Measurements from ENCODE around the gene TAS2R41.

Gene TAS2R41

GRCh38 chr7:143499246-143499645, 21.6 kb downstream of the TAS2R41 start:
- H3K36me3 ChIP-seq (ENCODE audit: control insufficient read depth, insufficient read depth, low read length) = no peaks in the 10 kb centered on the region
- peaks cover 7% of the 10 kb centered on the region for H3K4me1 ChIP-seq (ENCODE audit: control insufficient read depth, insufficient read depth, low read length)
- no peak overlapping the region for H3K4me3 ChIP-seq (ENCODE audit: low read length)

DNA sequence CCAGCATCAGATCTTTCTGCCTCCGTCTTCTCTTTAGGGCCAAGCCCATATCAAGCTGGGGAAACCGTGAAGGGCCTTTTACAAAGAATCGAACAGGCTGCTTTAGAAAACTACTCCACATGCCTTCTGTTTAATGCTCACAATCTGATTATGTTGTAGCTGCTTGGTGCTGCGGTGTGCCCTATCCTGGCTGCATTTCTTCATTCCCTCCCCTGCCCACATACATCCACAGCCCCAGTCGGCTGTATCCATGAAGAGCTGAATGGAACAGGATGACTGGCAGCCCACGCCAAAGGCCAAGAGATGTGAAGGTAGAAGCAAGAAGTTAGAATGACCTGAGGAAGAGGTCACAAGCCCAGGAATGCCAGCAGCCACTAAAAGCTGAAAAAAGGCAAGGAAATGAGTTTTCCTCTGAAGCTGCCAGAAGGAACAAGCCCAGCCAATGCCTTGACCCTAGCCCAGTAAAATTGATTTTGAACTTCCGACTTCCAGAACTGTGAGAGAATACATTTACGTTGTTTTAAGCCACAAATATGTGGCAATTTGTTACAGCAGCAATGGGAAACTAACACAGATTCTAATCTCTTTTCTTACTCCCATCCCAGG, 22.2 kb downstream of the TAS2R41 start:
- no peaks in the 10 kb centered on the region for H3K36me3 ChIP-seq (ENCODE audit: control insufficient read depth, insufficient read depth, low read length)
- no peak overlapping the region for H3K4me3 ChIP-seq (ENCODE audit: low read length)
- H3K9me3 ChIP-seq (ENCODE audit: control insufficient read depth, low read length) = no peaks in the 10 kb centered on the region
- no peaks in the 10 kb centered on the region for H3K27me3 ChIP-seq (ENCODE audit: control insufficient read depth, insufficient read depth, low read length)
- H3K9ac ChIP-seq (ENCODE audit: low read length) = no peak overlapping the region
- peaks cover 7% of the 10 kb centered on the region for H3K4me1 ChIP-seq (ENCODE audit: control insufficient read depth, insufficient read depth, low read length)

More at GRCh38 chr7:143499246-143499645, 21.6 kb downstream of the TAS2R41 start:
- Histone ChIP-seq H3K27me3 (ENCODE audit: control insufficient read depth, insufficient read depth, low read length) (no peaks in the 10 kb centered on the region), H3K9me3 (ENCODE audit: control insufficient read depth, low read length) (no peaks in the 10 kb centered on the region), H3K9ac (ENCODE audit: low read length) (no peak overlapping the region)

DNA sequence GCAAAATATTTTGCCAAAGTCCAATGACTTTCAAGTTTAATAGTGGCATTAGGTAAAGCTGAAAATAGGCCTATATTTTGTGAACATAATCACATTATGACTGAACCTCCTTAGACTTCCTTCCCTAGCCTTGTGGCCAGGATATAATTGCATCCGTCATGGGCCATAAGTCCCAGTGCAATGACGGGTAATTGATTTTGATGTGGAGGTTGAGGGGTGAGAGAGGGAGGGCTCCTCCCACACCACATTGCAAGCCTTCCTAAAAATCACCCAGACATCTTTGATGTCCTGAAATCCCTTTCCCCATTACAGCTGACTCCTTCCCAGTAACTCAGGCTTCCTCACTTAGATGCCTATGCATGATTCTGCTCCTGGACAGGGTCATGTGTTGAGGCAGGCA, 25.6 kb downstream of the TAS2R41 start:
- Histone ChIP-seq H3K9ac (ENCODE audit: low read length) (no peak overlapping the region), H3K4me1 (ENCODE audit: control insufficient read depth, insufficient read depth, low read length) (peaks cover 7% of the 10 kb centered on the region), H3K9me3 (ENCODE audit: control insufficient read depth, low read length) (no peaks in the 10 kb centered on the region), H3K36me3 (ENCODE audit: control insufficient read depth, insufficient read depth, low read length) (no peaks in the 10 kb centered on the region), H3K4me3 (ENCODE audit: low read length) (no peak overlapping the region), H3K27me3 (ENCODE audit: control insufficient read depth, insufficient read depth, low read length) (no peaks in the 10 kb centered on the region)

GRCh38 chr7:143504215-143504936, 26.7 kb downstream of the TAS2R41 start:
- no peaks in the 10 kb centered on the region for H3K9me3 ChIP-seq (ENCODE audit: control insufficient read depth, low read length)
- H3K36me3 ChIP-seq (ENCODE audit: control insufficient read depth, insufficient read depth, low read length) = no peaks in the 10 kb centered on the region
- H3K4me1 ChIP-seq (ENCODE audit: control insufficient read depth, insufficient read depth, low read length) = peaks cover 5% of the 10 kb centered on the region
- H3K4me3 ChIP-seq (ENCODE audit: low read length) = no peak overlapping the region
- H3K27me3 ChIP-seq (ENCODE audit: control insufficient read depth, insufficient read depth, low read length) = no peaks in the 10 kb centered on the region
- H3K9ac ChIP-seq (ENCODE audit: low read length) = no peak overlapping the region

GRCh38 chr7:143504937-143505297, 27.2 kb downstream of the TAS2R41 start:
- no peaks in the 10 kb centered on the region for H3K36me3 ChIP-seq (ENCODE audit: control insufficient read depth, insufficient read depth, low read length)
- H3K27me3 ChIP-seq (ENCODE audit: control insufficient read depth, insufficient read depth, low read length) = no peaks in the 10 kb centered on the region
- no peak overlapping the region for H3K4me3 ChIP-seq (ENCODE audit: low read length)
- H3K4me1 ChIP-seq (ENCODE audit: control insufficient read depth, insufficient read depth, low read length) = no peaks in the 10 kb centered on the region
- H3K9me3 ChIP-seq (ENCODE audit: control insufficient read depth, low read length) = no peaks in the 10 kb centered on the region
- no peak overlapping the region for H3K9ac ChIP-seq (ENCODE audit: low read length)

GRCh38 chr7:143505838-143506237, 28.2 kb downstream of the TAS2R41 start:
- Histone ChIP-seq H3K27me3 (ENCODE audit: control insufficient read depth, insufficient read depth, low read length) (no peaks in the 10 kb centered on the region), H3K9ac (ENCODE audit: low read length) (no peak overlapping the region), H3K36me3 (ENCODE audit: control insufficient read depth, insufficient read depth, low read length) (no peaks in the 10 kb centered on the region), H3K4me1 (ENCODE audit: control insufficient read depth, insufficient read depth, low read length) (no peaks in the 10 kb centered on the region), H3K4me3 (ENCODE audit: low read length) (no peak overlapping the region), H3K9me3 (ENCODE audit: control insufficient read depth, low read length) (no peaks in the 10 kb centered on the region)

DNA sequence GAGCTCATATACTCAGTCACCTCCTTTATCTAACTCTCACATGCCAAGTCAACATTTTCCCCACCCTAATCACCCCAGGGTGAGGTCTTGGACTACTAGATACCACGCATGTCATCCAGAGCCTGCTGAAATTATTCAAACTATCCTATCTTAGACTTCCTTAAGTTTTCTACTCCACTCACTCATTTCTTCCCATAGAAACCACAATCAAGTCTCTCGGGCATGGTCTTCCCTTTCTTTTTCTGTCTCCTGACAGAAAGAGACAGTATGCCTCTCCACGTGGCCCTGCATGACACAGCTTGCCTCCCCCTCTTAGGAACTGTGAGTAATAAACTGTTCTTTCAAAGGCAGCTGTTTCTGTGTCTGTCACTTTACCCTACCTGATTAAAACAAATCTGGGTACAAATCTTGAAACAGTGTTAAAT, 29.4 kb downstream of the TAS2R41 start:
- H3K9me3 ChIP-seq (ENCODE audit: control insufficient read depth, low read length) = no peaks in the 10 kb centered on the region
- no peak overlapping the region for H3K9ac ChIP-seq (ENCODE audit: low read length)
- H3K4me3 ChIP-seq (ENCODE audit: low read length) = no peak overlapping the region
- no peaks in the 10 kb centered on the region for H3K27me3 ChIP-seq (ENCODE audit: control insufficient read depth, insufficient read depth, low read length)
- no peaks in the 10 kb centered on the region for H3K36me3 ChIP-seq (ENCODE audit: control insufficient read depth, insufficient read depth, low read length)
- no peaks in the 10 kb centered on the region for H3K4me1 ChIP-seq (ENCODE audit: control insufficient read depth, insufficient read depth, low read length)

DNA sequence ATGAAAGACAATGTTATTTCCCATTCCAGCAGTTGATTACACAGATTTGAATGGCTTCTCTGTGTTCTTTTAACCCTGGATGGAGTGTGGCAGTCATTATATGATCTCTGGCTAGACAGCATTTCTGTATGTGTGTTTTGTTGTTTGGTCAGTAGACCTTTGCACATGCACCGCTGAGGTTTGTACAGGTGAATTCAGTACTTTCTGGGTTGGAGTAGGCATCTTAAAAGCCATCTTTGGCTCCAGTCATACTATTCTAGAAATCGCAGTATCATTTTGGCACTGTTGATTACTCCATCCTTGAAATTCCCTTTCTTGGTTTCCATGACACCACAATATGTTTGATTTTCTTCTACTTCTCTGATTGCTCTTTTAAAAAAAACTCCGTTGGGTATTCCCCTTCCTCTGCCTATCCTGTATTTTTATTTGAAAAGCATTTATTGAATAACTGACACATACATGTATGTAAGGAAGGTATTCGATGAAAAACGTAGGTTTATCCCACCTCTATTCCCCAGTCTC, 29.9 kb downstream of the TAS2R41 start:
- Histone ChIP-seq H3K27me3 (ENCODE audit: control insufficient read depth, insufficient read depth, low read length) (no peaks in the 10 kb centered on the region), H3K9me3 (ENCODE audit: control insufficient read depth, low read length) (no peaks in the 10 kb centered on the region), H3K36me3 (ENCODE audit: control insufficient read depth, insufficient read depth, low read length) (no peaks in the 10 kb centered on the region), H3K4me3 (ENCODE audit: low read length) (no peak overlapping the region), H3K9ac (ENCODE audit: low read length) (no peak overlapping the region), H3K4me1 (ENCODE audit: control insufficient read depth, insufficient read depth, low read length) (no peaks in the 10 kb centered on the region)

DNA sequence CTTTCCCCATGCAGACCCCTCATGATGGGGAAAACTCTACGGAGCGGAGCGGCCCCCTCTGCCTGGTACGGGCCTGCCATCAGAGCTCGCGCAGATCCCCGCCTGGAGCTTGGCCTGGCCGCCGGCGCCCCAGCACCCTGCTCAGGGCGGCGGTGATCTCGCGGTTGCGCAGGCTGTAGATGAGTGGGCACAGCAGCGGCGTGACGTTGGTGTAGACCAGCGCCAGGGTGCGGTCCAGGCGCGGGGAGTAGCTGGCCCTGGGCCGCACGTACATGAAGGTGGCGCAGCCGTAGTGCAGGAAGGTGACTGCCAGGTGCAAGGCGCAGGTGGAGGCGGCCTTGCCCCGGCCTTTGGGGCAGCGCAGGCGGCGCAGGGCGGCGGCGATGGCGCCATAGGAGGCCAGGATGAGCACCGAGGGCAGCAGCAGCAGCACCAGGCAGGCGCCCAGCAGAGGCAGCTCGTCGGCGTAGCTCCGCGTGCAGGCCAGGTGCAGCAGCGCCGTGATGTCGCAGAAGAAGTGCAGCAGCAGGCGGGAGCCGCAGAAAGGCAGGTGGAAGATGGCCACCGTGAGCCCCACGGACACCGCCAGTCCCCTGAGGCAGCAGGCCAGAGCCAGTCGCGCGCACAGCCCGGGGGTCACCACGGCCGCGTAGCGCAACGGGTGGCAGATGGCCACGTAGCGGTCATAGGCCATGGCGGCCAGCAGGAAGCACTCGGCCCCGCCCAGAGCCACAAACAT, 33.4 kb downstream of the TAS2R41 start:
- Histone ChIP-seq H3K4me3 (ENCODE audit: low read length) (no peak overlapping the region), H3K27me3 (ENCODE audit: control insufficient read depth, insufficient read depth, low read length) (no peaks in the 10 kb centered on the region), H3K9ac (ENCODE audit: low read length) (no peak overlapping the region), H3K9me3 (ENCODE audit: control insufficient read depth, low read length) (no peaks in the 10 kb centered on the region), H3K36me3 (ENCODE audit: control insufficient read depth, insufficient read depth, low read length) (no peaks in the 10 kb centered on the region), H3K4me1 (ENCODE audit: control insufficient read depth, insufficient read depth, low read length) (no peaks in the 10 kb centered on the region)

DNA sequence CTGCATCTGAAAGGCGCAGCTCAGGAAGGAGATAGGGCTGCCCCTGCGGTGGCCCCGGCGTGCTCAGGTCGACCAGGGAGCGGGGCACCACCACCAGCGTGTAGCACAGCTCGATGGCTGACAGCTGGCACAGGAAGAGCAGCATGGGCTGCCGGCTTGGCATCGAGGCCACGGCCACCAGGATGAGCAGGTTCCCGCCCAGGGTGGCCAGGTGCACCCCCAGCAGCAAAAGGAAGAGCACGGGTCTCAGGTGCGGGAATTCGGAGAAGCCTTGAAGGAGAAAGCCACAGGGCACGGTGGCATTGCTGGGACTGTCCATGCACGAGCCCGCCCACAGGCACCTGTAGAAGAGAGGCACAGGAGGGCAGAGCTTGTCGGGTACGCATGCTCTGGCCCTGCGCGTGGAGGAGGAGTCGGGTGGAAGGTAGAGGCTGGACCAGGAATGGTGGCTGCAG, 33.9 kb downstream of the TAS2R41 start:
- no peak overlapping the region for H3K4me3 ChIP-seq (ENCODE audit: low read length)
- H3K36me3 ChIP-seq (ENCODE audit: control insufficient read depth, insufficient read depth, low read length) = no peaks in the 10 kb centered on the region
- H3K4me1 ChIP-seq (ENCODE audit: control insufficient read depth, insufficient read depth, low read length) = no peaks in the 10 kb centered on the region
- no peaks in the 10 kb centered on the region for H3K9me3 ChIP-seq (ENCODE audit: control insufficient read depth, low read length)
- no peaks in the 10 kb centered on the region for H3K27me3 ChIP-seq (ENCODE audit: control insufficient read depth, insufficient read depth, low read length)
- H3K9ac ChIP-seq (ENCODE audit: low read length) = no peak overlapping the region

- no peaks in the 10 kb centered on the region for H3K4me1 ChIP-seq (ENCODE audit: control insufficient read depth, insufficient read depth, low read length)
- no peaks in the 10 kb centered on the region for H3K27me3 ChIP-seq (ENCODE audit: control insufficient read depth, insufficient read depth, low read length)
- H3K36me3 ChIP-seq (ENCODE audit: control insufficient read depth, insufficient read depth, low read length) = no peaks in the 10 kb centered on the region
- H3K9ac ChIP-seq (ENCODE audit: low read length) = no peak overlapping the region
- H3K9me3 ChIP-seq (ENCODE audit: control insufficient read depth, low read length) = no peaks in the 10 kb centered on the region
- no peak overlapping the region for H3K4me3 ChIP-seq (ENCODE audit: low read length)
Measured at GRCh38 chr7:143512488-143513340, 35.0 kb downstream of the TAS2R41 start.

Data from mucosa of stomach (tissue), 1 donor.